H9 (cell line): ENCODE data around the gene ZDHHC24. TPM values are rescaled to one million over a fixed set of nuclear protein-coding genes. Genes with fewer than 3 reads are reported as not detected.

Source experiments
- DNase-seq: peaks from one replicate; pipeline ENCODE4 v3.0.0-alpha.2; 2017
- H2AFZ ChIP-seq: one replicate; pipeline ENCODE4 v1.6.1; 2013; ENCODE audit warnings: mild to moderate bottlenecking, low read length, control low read depth, moderate library complexity
- H2AK5ac ChIP-seq: 2 replicates; pipeline ENCODE4 v1.6.1; 2013; ENCODE audit warnings: low read length, control low read depth, mixed read lengths; ENCODE audit not compliant: insufficient read length
- H2BK120ac ChIP-seq: one replicate; pipeline ENCODE4 v1.6.1; 2013; ENCODE audit warnings: low read depth, mild to moderate bottlenecking, low read length, control low read depth, inconsistent platforms; ENCODE audit not compliant: poor library complexity, severe bottlenecking
- H2BK12ac ChIP-seq: 2 replicates; pipeline ENCODE4 v1.6.1; 2013; ENCODE audit warnings: low read length, control low read depth, mixed read lengths, low read depth; ENCODE audit not compliant: insufficient read length
- H2BK15ac ChIP-seq: 2 replicates; pipeline ENCODE4 v1.6.1; 2013; ENCODE audit warnings: low read depth, low read length, control low read depth
- H2BK20ac ChIP-seq: one replicate; pipeline ENCODE4 v1.6.1; 2013; ENCODE audit warnings: low read depth, mild to moderate bottlenecking, low read length, control low read depth, inconsistent platforms; ENCODE audit not compliant: poor library complexity, severe bottlenecking
- H2BK5ac ChIP-seq: 2 replicates; pipeline ENCODE4 v1.6.1; 2013; ENCODE audit warnings: low read length, control low read depth, mixed read lengths; ENCODE audit not compliant: insufficient read length
- H3K14ac ChIP-seq: 2 replicates; pipeline ENCODE4 v1.6.1; 2013; ENCODE audit warnings: low read length, control low read depth; ENCODE audit not compliant: insufficient read depth
- H3K18ac ChIP-seq: 2 replicates; pipeline ENCODE4 v1.6.1; 2013; ENCODE audit warnings: low read depth, mild to moderate bottlenecking, mixed read lengths, low read length, control low read depth; ENCODE audit not compliant: insufficient read length
- H3K23ac ChIP-seq: 2 replicates; pipeline ENCODE4 v1.6.1; 2013; ENCODE audit warnings: low read length, control low read depth, mixed read lengths, low read depth; ENCODE audit not compliant: insufficient read length
- H3K23me2 ChIP-seq: 2 replicates; pipeline ENCODE4 v1.6.1; 2013; ENCODE audit warnings: low read depth, mild to moderate bottlenecking, mixed read lengths, low read length, control low read depth; ENCODE audit not compliant: insufficient read length, poor library complexity, severe bottlenecking
- H3K27ac ChIP-seq: 2 replicates; pipeline ENCODE4 v1.5.1; 2013; ENCODE audit warnings: low read length, control low read depth, mixed read lengths, low read depth; ENCODE audit not compliant: insufficient read length
- H3K27me3 ChIP-seq: 2 replicates; pipeline ENCODE4 v1.6.1; 2013; ENCODE audit warnings: low read length, control low read depth, inconsistent platforms; ENCODE audit not compliant: insufficient read depth
- H3K4ac ChIP-seq: 2 replicates; pipeline ENCODE4 v1.6.1; 2013; ENCODE audit warnings: low read depth, mild to moderate bottlenecking, control low read depth, inconsistent platforms, low read length, moderate library complexity
- H3K4me1 ChIP-seq: 2 replicates; pipeline ENCODE4 v1.6.1; 2013; ENCODE audit warnings: low read length, control low read depth, inconsistent platforms; ENCODE audit not compliant: insufficient read depth
- H3K4me2 ChIP-seq: 2 replicates; pipeline ENCODE4 v1.6.1; 2013; ENCODE audit warnings: low read length, control low read depth, mixed read lengths; ENCODE audit not compliant: insufficient read length, insufficient read depth
- H3K56ac ChIP-seq: 2 replicates; pipeline ENCODE4 v1.6.1; 2013; ENCODE audit warnings: low read depth, mild to moderate bottlenecking, mixed read lengths, low read length, control low read depth; ENCODE audit not compliant: insufficient read length
- H3K79me1 ChIP-seq: 2 replicates; pipeline ENCODE4 v1.6.1; 2013; ENCODE audit warnings: low read depth, mild to moderate bottlenecking, moderate library complexity, low read length, control low read depth, inconsistent platforms; ENCODE audit not compliant: insufficient read depth, poor library complexity, severe bottlenecking
- H3K79me2 ChIP-seq: 2 replicates; pipeline ENCODE4 v1.6.1; 2013; ENCODE audit warnings: low read length, control low read depth, inconsistent platforms; ENCODE audit not compliant: insufficient read depth
- H3K9ac ChIP-seq: 2 replicates; pipeline ENCODE4 v1.6.1; 2013; ENCODE audit warnings: low read length, control low read depth, mixed read lengths; ENCODE audit not compliant: insufficient read length; ENCODE audit errors: extremely low read depth
- H3K9me3 ChIP-seq: one replicate; pipeline ENCODE4 v1.6.1; 2013; ENCODE audit warnings: low read depth, low read length, inconsistent platforms; ENCODE audit not compliant: control insufficient read depth
- H3T11ph ChIP-seq: one replicate; pipeline ENCODE4 v1.6.1; 2013; ENCODE audit warnings: mild to moderate bottlenecking, low read length, control low read depth, inconsistent platforms
- H4K20me1 ChIP-seq: one replicate; pipeline ENCODE4 v1.6.1; 2013; ENCODE audit not compliant: control insufficient read depth, insufficient read length, insufficient read depth
- H4K5ac ChIP-seq: 2 replicates; pipeline ENCODE4 v1.6.1; 2013; ENCODE audit warnings: low read depth, mild to moderate bottlenecking, mixed read lengths, low read length, control low read depth; ENCODE audit not compliant: insufficient read length
- H4K8ac ChIP-seq: replicated peaks from 2 replicates; pipeline ENCODE4 v1.6.1; 2013; ENCODE audit warnings: low read length, control low read depth, mixed read lengths, low read depth; ENCODE audit not compliant: insufficient read length
- H4K91ac ChIP-seq: 2 replicates; pipeline ENCODE4 v1.6.1; 2013; ENCODE audit warnings: low read depth, mild to moderate bottlenecking, moderate library complexity, mixed read lengths, low read length, control low read depth; ENCODE audit not compliant: insufficient read length
- H3K27ac Mint-ChIP-seq, 3 experiments: 2 replicates in 2 of 3; 3 replicates in 1 of 3; pipeline ENCODE4 v1.8.0; 2020 to 2021; ENCODE audit warnings: mixed read lengths in 3 of 3, mild to moderate bottlenecking in 1 of 3, moderate library complexity in 1 of 3
- H3K27me3 Mint-ChIP-seq: 2 replicates; pipeline ENCODE4 v1.8.0; 2021; ENCODE audit warnings: low read depth, mild to moderate bottlenecking, moderate library complexity, mixed read lengths
- H3K36me3 Mint-ChIP-seq, 3 experiments: 2 replicates in 2 of 3; 3 replicates in 1 of 3; pipeline ENCODE4 v1.8.0; 2020 to 2021; ENCODE audit warnings: low read depth in 3 of 3, mixed read lengths in 3 of 3; ENCODE audit not compliant: insufficient read depth in 1 of 3
- H3K4me1 Mint-ChIP-seq, 2 experiments: 2 replicates each; pipeline ENCODE4 v1.8.0; 2020; ENCODE audit warnings: mixed read lengths in 2 of 2
- H3K4me3 Mint-ChIP-seq, 2 experiments: 2 replicates in 1 of 2; 3 replicates in 1 of 2; pipeline ENCODE4 v1.8.0; 2020 to 2021; ENCODE audit warnings: mild to moderate bottlenecking in 2 of 2, mixed read lengths in 2 of 2, moderate library complexity in 1 of 2
- H3K9me3 Mint-ChIP-seq, 2 experiments: 2 replicates in 1 of 2; 3 replicates in 1 of 2; pipeline ENCODE4 v1.8.0; 2020; ENCODE audit warnings: mild to moderate bottlenecking in 2 of 2, mixed read lengths in 2 of 2, moderate library complexity in 1 of 2
- CTCF ChIP-seq: fragments of 200-600 bp; sonication (generic); conservative IDR thresholded peaks from 3 replicates; pipeline ENCODE4 v1.8.0; 2021; ENCODE audit warnings: antibody characterized with exemption, mild to moderate bottlenecking
- WGBS: extraction: QIAGEN DNeasy Blood & Tissue Kit; methylation state at CpG from one replicate; pipeline ENCODE4 v1.1.7; 2013; ENCODE audit warnings: missing lambda C conversion rate, low lambda C conversion rate, mixed read lengths; ENCODE audit not compliant: insufficient read length; ENCODE audit errors: extremely low coverage; 5-methylcytosine and 5-hydroxymethylcytosine counted together
- total RNA-seq: library from RNA; stranded (reverse); gene quantifications from 2 replicates; pipeline ENCODE4 v1.2.1, GENCODE V29; 2021

Gene ZDHHC24
- total RNA-seq, 1 experiment from 2014 or later = 8.9 TPM

- H3K36me3 Mint-ChIP-seq = peaks cover 18 to 80% (median 77%) of the 10 kb centered on the region in 3 experiments
- no peak overlapping the region for H2AFZ ChIP-seq
Measured at GRCh38 chr11:66559866-66560676, 14.2 kb upstream of the ZDHHC24 start.

More at GRCh38 chr11:66559866-66560676, 14.2 kb upstream of the ZDHHC24 start:
- Histone ChIP-seq H2BK20ac (no peak overlapping the region), H4K91ac (no peak overlapping the region), H2AK5ac (no peak overlapping the region), H3K27ac (no peak overlapping the region), H3K23me2 (peaks cover 2% of the 10 kb centered on the region), H3K14ac (no peak overlapping the region), H3K4me2 (no peak overlapping the region), H3K4me1 (no peaks in the 10 kb centered on the region), H3K23ac (no peak overlapping the region), H3K27me3 (no peaks in the 10 kb centered on the region), H4K5ac (no peak overlapping the region), H2BK15ac (no peak overlapping the region), H3K9me3 (no peaks in the 10 kb centered on the region), H3K56ac (no peak overlapping the region), H4K20me1 (no peaks in the 10 kb centered on the region), H3K9ac (no peak overlapping the region), H4K8ac (no peak overlapping the region), H3K18ac (no peak overlapping the region), H2BK5ac (no peak overlapping the region), H2BK12ac (no peak overlapping the region), H3K79me2 (no peaks in the 10 kb centered on the region), H3K79me1 (no peaks in the 10 kb centered on the region), H3T11ph (no peak overlapping the region), H2BK120ac (no peak overlapping the region), H3K4ac (no peak overlapping the region)
- peaks cover 2 to 8% of the 10 kb centered on the region in 2 experiments; a peak in 3 of 4 replicates for H3K4me1 Mint-ChIP-seq
- no CpG with 5 or more reads among the region's 27 CpGs for WGBS
- H3K27ac Mint-ChIP-seq = no peak overlapping the region
- no peak for DNase-seq
- no peaks in the 10 kb centered on the region for H3K9me3 Mint-ChIP-seq
- no peak for TF ChIP-seq CTCF
- H3K4me3 Mint-ChIP-seq = no peak overlapping the region
- peaks cover 2% of the 10 kb centered on the region; the same call in 1 of the 2 replicates for H3K27me3 Mint-ChIP-seq
